DMS 273 treated with DMSO at 0.1 percent for 48 hours (cell line): Measurements from ENCODE around the gene GALNT1.

Experiments
- DNase-seq: peaks from one replicate; lab custom pipeline; 2025; lab: John Stamatoyannopoulos, UW

Gene GALNT1

GRCh38 chr18:35618696-35619095, 37.2 kb downstream of the GALNT1 start:
- DNase-seq, result no peak

DNA sequence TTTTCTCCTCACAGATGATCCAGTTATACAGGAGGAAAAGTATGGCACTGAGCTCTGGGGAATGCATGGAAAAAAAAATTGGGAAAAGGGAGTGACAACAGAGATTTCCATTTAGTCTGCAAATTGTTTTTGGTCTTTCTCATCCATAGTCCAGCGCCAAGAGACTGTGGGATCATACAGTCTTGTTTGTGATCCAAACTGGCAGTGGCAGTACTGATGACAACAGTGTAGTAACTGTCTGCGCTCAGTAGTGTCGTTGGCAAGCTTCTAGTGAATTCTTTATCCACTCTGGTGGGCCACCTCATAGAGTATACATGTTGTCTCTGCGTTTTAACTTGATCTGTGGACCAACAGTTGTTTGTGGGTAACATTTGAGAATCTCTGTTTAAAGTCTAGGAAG, 37.9 kb downstream of the GALNT1 start:
- no peak for DNase-seq

DNA sequence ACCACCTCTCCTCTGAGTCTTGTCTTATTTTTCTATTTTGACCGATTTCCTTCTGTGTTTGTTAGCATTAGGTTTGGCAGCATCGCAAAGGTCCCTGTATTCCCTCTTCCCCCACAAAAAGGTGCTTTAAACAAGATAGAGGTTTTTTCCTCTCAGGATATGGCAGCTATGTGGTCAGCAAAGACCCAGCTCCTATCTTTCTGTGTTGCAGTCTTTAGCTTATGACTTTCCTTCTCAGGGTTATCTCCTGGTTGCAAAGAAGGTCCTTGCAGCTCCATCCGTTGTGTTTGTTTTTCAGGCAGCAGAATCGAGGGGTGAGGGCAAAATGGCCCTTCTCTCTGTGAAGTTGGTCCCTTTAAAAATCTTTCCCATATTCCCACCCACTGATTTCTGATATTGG, 38.4 kb downstream of the GALNT1 start:
- no peak for DNase-seq

DNA sequence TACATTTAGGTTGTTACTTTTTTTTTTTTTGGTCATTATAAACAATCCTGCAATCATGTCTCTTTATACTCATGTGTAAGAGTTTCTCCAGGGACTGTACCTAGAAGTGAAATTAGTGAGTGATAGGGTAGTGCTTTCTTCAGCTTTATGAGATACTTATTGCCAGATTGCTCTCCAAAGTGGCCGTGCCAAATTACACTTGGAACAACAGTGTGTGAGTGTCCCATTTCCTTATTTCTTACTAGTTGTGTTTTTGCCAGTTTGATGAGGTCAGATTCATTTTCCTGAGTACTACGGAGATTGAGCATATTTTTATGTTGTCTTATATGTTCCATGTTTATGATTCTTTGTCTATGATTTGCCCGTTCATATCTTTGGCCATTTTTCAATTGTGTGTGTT, 39.2 kb downstream of the GALNT1 start:
- DNase-seq, result no peak

- no peak for DNase-seq
These were observed 41.7 kb downstream of the GALNT1 start for GRCh38 chr18:35623255-35623654.

DNA sequence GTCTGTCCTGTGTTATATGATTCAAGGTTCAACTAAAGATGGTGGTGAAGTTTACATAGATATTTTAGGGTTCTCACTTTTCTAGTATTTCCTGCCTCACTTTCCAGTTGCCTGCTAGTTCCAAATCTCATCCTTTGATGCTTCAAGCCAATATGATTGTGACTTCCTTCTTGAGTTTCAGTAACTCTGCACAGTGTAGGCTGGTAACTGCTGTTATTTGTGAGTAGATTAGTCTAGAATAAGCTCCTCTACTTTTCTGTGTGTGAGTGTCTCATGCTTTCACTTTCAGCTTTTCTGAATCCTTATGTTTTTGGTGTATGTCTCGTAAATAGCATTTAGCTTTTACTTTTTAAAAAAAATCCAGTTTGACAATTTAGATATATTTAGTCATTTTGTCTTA, 42.6 kb downstream of the GALNT1 start:
- no peak for DNase-seq

GRCh38 chr18:35625232-35625631, 43.7 kb downstream of the GALNT1 start:
- DNase-seq, result no peak

DNA sequence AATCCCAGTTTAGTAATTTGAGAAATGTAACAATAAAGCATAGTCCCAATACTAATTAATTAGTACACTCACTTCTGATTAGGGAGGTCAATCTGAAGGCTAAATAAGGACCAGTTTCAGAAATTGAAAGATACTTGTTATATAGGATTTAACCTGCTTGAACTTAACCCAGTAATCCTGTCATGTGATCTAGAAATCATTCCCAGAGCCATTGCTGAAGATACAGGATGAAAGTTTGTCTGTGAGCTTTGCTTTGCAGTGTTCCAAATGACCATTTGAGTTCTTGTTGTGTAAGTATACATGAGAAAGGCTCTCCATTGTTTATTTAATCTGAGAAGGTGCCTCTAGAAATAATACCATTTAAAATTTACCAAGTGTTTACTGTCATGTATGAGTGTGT, 52.2 kb downstream of the GALNT1 start:
- DNase-seq, result no peak

GRCh38 chr18:35634323-35634722, 52.8 kb downstream of the GALNT1 start:
- no peak for DNase-seq

DNA sequence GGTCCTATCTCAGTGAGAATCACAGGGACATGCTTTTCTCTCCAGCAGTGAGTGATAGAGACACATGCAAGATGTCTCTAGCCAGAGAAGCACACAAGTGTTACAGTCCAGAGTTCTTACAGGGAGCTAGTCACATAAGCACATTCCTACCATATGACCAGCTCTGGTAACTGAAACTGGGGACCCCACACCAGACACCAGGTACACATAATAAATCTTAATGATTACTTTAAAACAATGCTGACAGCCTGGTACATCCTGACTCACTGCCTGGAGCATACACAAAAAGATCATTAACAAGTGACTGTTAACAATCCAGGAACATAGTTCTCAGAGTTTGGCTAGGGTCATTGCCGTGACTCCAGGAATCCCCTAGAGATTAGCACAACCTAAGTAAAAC, 53.6 kb downstream of the GALNT1 start:
- no peak for DNase-seq

- no peak for DNase-seq
These were observed 55.7 kb downstream of the GALNT1 start for GRCh38 chr18:35637227-35637626.

DNA sequence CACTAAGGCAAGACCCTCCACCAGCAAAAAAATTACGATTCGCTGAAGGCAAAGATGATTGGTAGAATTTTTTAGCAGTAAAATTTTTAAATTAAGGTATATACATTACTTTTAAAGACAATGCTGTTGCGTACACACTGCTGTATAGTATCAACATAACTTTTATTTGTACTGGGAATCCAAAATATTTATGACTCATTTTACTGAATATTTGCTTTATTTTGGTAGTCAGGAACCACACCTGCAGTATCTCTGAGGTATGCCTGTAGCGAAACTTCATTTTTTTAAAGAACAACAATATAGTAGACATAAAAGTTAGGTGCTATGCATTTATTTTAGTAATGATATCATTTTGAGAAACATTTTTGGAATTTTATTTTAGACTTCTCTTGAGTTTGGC, 57.8 kb downstream of the GALNT1 start:
- no peak for DNase-seq

DNA sequence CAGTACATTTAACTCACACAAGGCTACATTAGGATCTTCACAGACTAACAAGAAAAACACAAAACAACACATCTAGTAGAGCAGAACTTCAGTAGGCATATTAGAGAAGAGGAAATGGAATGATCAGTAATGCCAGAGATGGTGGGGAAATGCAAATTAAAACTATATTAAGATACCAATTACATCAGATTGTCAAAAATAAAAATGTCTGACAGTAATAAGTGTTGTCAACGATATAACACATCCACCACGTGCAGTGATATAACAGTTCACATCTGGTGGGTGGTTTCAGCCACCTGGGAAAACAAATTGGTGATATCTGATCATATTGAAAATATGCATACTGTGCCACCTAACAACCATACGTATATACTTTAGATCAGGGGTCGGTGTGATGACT, 59.9 kb downstream of the GALNT1 start:
- no peak for DNase-seq

DNA sequence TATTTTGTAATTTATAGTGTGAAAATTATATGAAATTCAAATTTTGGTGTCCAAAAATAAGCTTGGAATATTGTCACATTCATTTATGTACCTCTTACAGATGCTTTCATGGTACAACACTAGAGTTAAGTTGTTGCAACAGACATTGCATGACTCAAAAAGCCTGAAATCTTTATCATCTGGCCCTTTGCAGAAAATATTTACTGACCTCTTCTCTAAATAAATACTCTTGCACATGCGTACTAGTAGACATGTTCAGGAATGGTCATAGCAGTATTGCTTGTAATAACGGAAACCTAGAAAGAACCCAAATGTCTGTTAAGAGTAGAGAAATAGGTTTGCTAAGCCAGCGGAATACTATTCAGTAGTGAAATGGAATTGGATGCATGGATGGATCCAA, 60.4 kb downstream of the GALNT1 start:
- no peak for DNase-seq

GRCh38 chr18:35642802-35643201, 61.3 kb downstream of the GALNT1 start:
- DNase-seq, result no peak

GRCh38 chr18:35646449-35646848, 64.9 kb downstream of the GALNT1 start:
- DNase-seq, result no peak

GRCh38 chr18:35653392-35654135, 72.0 kb downstream of the GALNT1 start:
- no peak for DNase-seq

DNA sequence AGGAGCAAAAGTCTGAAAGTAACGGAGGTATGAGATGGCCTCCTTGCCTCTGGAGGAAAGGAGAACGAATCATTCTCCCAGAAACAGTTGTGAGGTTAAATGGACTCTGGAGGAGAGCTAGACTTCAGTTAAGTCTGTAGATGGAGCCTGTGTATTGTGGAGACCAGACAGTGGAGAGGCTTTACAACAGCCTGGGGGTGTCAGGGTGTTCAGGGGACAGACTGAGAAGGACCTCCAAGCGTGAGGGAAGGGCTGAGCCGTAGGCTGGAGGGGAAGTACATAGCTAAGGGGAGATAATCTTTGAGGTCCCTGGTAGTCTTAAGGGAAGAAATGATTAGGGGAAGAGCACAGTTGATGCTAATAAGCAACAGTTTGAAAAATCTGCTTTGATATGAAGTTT, 76.6 kb downstream of the GALNT1 start:
- no peak for DNase-seq

DNA sequence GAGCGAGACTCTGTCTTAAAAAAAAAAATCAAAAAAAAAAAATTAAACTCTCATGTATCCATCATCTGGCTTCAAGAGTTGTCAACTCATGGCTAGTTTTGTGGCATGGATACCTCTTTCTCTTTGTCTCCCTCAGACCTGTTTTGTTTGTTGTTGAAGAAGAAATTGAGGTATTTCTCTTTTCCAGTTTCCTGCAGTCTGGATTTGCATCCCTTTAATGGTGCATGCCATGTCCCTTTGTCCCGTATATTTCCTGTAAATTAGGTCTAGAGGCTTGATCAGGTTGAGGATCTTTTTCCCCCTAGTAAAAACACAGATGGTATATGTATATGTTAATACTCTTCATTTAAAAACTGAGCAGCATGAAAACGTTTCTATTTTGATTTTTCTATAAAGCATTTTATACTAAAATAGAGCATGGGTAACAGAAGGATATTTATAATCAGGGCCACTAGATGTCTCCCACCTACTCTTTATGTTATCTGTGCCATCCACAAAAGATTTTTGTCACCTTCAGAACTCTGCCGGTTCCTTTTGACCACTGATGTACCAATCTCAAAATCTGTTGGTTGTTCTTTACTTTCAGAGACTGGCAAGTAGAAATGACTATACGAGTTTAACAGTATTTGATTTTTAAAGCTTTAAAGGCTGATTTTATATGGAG, 80.1 kb downstream of the GALNT1 start:
- DNase-seq, result peak; percentile 12

GRCh38 chr18:35662293-35663062, 80.9 kb downstream of the GALNT1 start:
- no peak for DNase-seq

DNA sequence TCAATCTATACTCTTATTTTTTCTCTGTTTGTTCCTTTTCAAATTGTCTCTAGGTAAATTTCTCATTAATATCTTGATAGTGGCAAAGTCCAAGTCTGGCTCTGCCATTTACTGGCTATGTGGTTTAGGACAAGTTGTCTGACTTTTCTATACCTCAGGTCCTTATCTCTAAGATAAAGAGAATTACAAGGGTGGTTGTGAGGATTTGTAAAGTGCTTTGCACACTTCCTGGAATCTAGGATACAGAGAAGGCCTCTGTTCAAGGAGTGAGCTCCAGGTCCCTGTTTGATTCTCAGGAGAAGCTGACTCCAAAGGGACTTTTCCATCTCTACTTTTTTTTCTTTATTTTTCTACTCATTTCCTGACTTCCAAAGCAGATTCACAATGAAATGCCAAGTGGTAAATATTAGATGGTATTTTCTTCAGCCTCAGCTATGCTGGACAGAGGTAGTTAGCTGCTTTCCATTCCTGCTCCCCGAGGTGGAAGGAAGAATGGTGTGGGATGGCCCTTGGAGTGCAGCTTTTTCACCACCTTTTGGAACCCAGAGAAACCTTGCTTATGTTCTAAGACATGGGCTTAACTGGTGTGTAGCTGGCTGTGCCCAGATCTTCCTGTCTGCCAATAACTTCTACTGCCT, 90.5 kb downstream of the GALNT1 start:
- DNase-seq, result no peak

- no peak for DNase-seq
These were observed 91.4 kb downstream of the GALNT1 start for GRCh38 chr18:35672897-35673296.

- DNase-seq, result no peak
These were observed 92.1 kb downstream of the GALNT1 start for GRCh38 chr18:35673682-35674081.
